SK-N-SH (cell line): ENCODE results near the gene TMCC3. TPM values are rescaled to one million over a fixed set of nuclear protein-coding genes. Genes with fewer than 3 reads are reported as not detected.

Experiments
- CTCF ChIA-PET: fragments of 300-600, 350-600 bp; formaldehyde crosslinking; extraction: SDS; loops from one replicate; lab custom pipeline; 2021; lab: Yijun Ruan, JAX
- POLR2A ChIA-PET: fragments of 350-600 bp; sonication (Branson Sonifier 250); formaldehyde crosslinking; extraction: SDS; loops from one replicate; lab custom pipeline; 2020; ENCODE audit warnings: antibody characterized with exemption, inconsistent platforms; lab: Yijun Ruan, JAX
- DNase-seq: peaks from one replicate; pipeline ENCODE4 v3.0.0; 2012
- H2AFZ ChIP-seq: fragments of 200-600 bp; sonication (generic); 2 replicates; pipeline ENCODE4 v1.8.1; 2016; ENCODE audit warnings: antibody characterized with exemption, mild to moderate bottlenecking, low read depth
- H3F3A ChIP-seq: fragments of 200-600 bp; sonication (generic); replicated peaks from 2 replicates; pipeline ENCODE3; 2016; ENCODE audit warnings: antibody characterized with exemption, mild to moderate bottlenecking; ENCODE audit not compliant: insufficient read depth
- H3K27ac ChIP-seq, 2 experiments: fragments of 200-500 bp in 1 of 2; fragments of 200-600 bp in 1 of 2; sonication (Bioruptor generic) in 1 of 2; sonication (generic), shearing (Covaris generic) in 1 of 2; 2 replicates each; pipeline versions ENCODE4 v1.5.1 to v1.6.1; 2014 to 2016; ENCODE audit warnings: low read depth in 2 of 2, inconsistent platforms in 1 of 2, low read length in 1 of 2, mild to moderate bottlenecking in 1 of 2, mixed read lengths in 1 of 2
- H3K27me3 ChIP-seq: fragments of 200-600 bp; sonication (generic), shearing (Covaris generic); 2 replicates; pipeline ENCODE4 v1.6.1; 2016; ENCODE audit warnings: mixed run types; ENCODE audit not compliant: insufficient read depth
- H3K36me3 ChIP-seq, 2 experiments: fragments of 200-500 bp in 1 of 2; fragments of 200-600 bp in 1 of 2; sonication (Bioruptor generic) in 1 of 2; sonication (generic) in 1 of 2; replicated peaks in 1 of 2; 2 replicates each; pipeline versions ENCODE3 to v1.5.1; 2014 to 2016; ENCODE audit warnings: low read length in 1 of 2, mild to moderate bottlenecking in 1 of 2; ENCODE audit not compliant: insufficient read depth in 2 of 2, control insufficient read depth in 1 of 2
- H3K4me1 ChIP-seq, 2 experiments: fragments of 200-500 bp in 1 of 2; fragments of 200-600 bp in 1 of 2; sonication (Bioruptor generic) in 1 of 2; sonication (generic), shearing (Covaris generic) in 1 of 2; 2 replicates each; pipeline versions ENCODE4 v1.5.1 to v1.6.1; 2014 to 2016; ENCODE audit warnings: low read depth in 1 of 2, low read length in 1 of 2, mixed run types in 1 of 2; ENCODE audit not compliant: insufficient read depth in 2 of 2, control insufficient read depth in 1 of 2
- H3K4me2 ChIP-seq: fragments of 200-600 bp; sonication (generic), shearing (Covaris generic); 2 replicates; pipeline ENCODE4 v1.6.1; 2017; ENCODE audit warnings: mixed run types
- H3K4me3 ChIP-seq, 2 experiments: fragments of 200-500 bp in 1 of 2; fragments of 200-600 bp in 1 of 2; sonication (Bioruptor generic) in 1 of 2; sonication (generic), shearing (Covaris generic) in 1 of 2; 2 replicates each; pipeline versions ENCODE4 v1.5.1 to v1.8.1; 2014 to 2016; ENCODE audit warnings: low read depth in 2 of 2, inconsistent platforms in 1 of 2, low read length in 1 of 2, mild to moderate bottlenecking in 1 of 2, mixed read lengths in 1 of 2, moderate library complexity in 1 of 2
- H3K79me2 ChIP-seq: fragments of 200-600 bp; sonication (generic); 2 replicates; pipeline ENCODE4 v1.8.1; 2017; ENCODE audit warnings: mild to moderate bottlenecking; ENCODE audit not compliant: insufficient read depth
- H3K9ac ChIP-seq: fragments of 200-600 bp; sonication (generic); 2 replicates; pipeline ENCODE4 v1.6.1; 2017; ENCODE audit warnings: mixed run types
- H3K9me2 ChIP-seq: fragments of 200-600 bp; sonication (generic); 2 replicates; pipeline ENCODE4 v1.6.1; 2017; ENCODE audit warnings: mixed run types
- H3K9me3 ChIP-seq: fragments of 200-600 bp; sonication (generic); 2 replicates; pipeline ENCODE4 v1.6.1; 2017; ENCODE audit warnings: mixed run types, mild to moderate bottlenecking, moderate library complexity
- H4K20me1 ChIP-seq: fragments of 200-600 bp; sonication (generic); 2 replicates; pipeline ENCODE4 v1.6.1; 2017; ENCODE audit warnings: mild to moderate bottlenecking, mixed run types; ENCODE audit not compliant: insufficient read depth
- CTCF ChIP-seq: fragments of 200-600 bp; sonication (generic); IDR thresholded peaks from 2 replicates; pipeline ENCODE4 v1.6.1; 2017; ENCODE audit warnings: antibody characterized with exemption, mild to moderate bottlenecking, moderate library complexity
- ELF1 ChIP-seq: IDR thresholded peaks from 2 replicates; pipeline ENCODE4 v1.4.0; 2012
- EP300 ChIP-seq, 2 experiments: IDR thresholded peaks; 2 replicates each; pipeline versions ENCODE4 v1.4.0 to v1.6.1; 2012; ENCODE audit warnings: borderline replicate concordance in 1 of 2, low read depth in 1 of 2, low read length in 1 of 2
- EZH2phosphoT487 ChIP-seq: fragments of 200-600 bp; sonication (generic); IDR thresholded peaks from 2 replicates; pipeline ENCODE4 v1.6.1; 2017; ENCODE audit warnings: low read depth, mixed run types, mild to moderate bottlenecking, antibody characterized with exemption, moderate library complexity, borderline replicate concordance
- FOSL2 ChIP-seq: IDR thresholded peaks from 2 replicates; pipeline ENCODE4 v1.4.0; 2012; ENCODE audit warnings: low read depth, mild to moderate bottlenecking, moderate library complexity, borderline replicate concordance
- GATA2 ChIP-seq: sonication (generic); formaldehyde crosslinking; IDR thresholded peaks from 2 replicates; pipeline ENCODE4 v1.5.0; 2020; ENCODE audit warnings: mild to moderate bottlenecking, missing genetic modification reagents
- MAX ChIP-seq: IDR thresholded peaks from 2 replicates; pipeline ENCODE4 v1.4.0; 2012; ENCODE audit warnings: low read depth
- MEF2A ChIP-seq: IDR thresholded peaks from 2 replicates; pipeline ENCODE4 v1.4.0; 2012; ENCODE audit warnings: low read depth, borderline replicate concordance
- MXI1 ChIP-seq: IDR thresholded peaks from 2 replicates; pipeline ENCODE4 v1.6.1; 2012; ENCODE audit warnings: mild to moderate bottlenecking, low read depth, low read length, improper control_type of control experiment
- NFIC ChIP-seq: IDR thresholded peaks from 2 replicates; pipeline ENCODE4 v1.4.0; 2012; ENCODE audit warnings: borderline replicate concordance
- NRF1 ChIP-seq: IDR thresholded peaks from 2 replicates; pipeline ENCODE4 v1.6.1; 2012; ENCODE audit warnings: low read depth, mild to moderate bottlenecking, low read length
- RCOR1 ChIP-seq: fragments of 150-350 bp; IDR thresholded peaks from 2 replicates; pipeline ENCODE4 v1.6.1; 2017; ENCODE audit warnings: antibody characterized with exemption, low read length
- REST ChIP-seq: IDR thresholded peaks from 2 replicates; pipeline ENCODE4 v1.6.1; 2012; ENCODE audit warnings: mild to moderate bottlenecking, low read depth, low read length, moderate library complexity
- SIN3A ChIP-seq: IDR thresholded peaks from 2 replicates; pipeline ENCODE4 v1.6.1; 2012; ENCODE audit warnings: low read depth, mild to moderate bottlenecking, low read length, moderate library complexity, borderline replicate concordance
- TAF1 ChIP-seq: IDR thresholded peaks from 2 replicates; pipeline ENCODE4 v1.6.1; 2012; ENCODE audit warnings: low read depth, mild to moderate bottlenecking, low read length, moderate library complexity, borderline replicate concordance
- WGBS: methylation state at CpG from one replicate; pipeline ENCODE4 v1.1.6; 2017; ENCODE audit warnings: low lambda C conversion rate; 5-methylcytosine and 5-hydroxymethylcytosine counted together
- polyA plus RNA-seq, 3 experiments: library from polyadenylated mRNA; depleted of rRNA; stranded (reverse); fragments of >200 nt; gene quantifications; 2 replicates each; pipeline ENCODE4 v1.2.3, GENCODE V29; 2012

The TMCC3 gene
- polyA plus RNA-seq, 1 of the 3 experiments (the other 2 are of a cell fraction): 0.53 TPM

- no peak for TF ChIP-seq REST
Observed at GRCh38 chr12:94567761-94568160, 82.6 kb downstream of the TMCC3 start (continued).

GRCh38 chr12:94566345-94566744, 84.0 kb downstream of the TMCC3 start:
- CTCF ChIA-PET: no interaction called here
- H3K4me3 ChIP-seq: no peak overlapping the region

GRCh38 chr12:94565683-94566082, 84.7 kb downstream of the TMCC3 start:
- Histone ChIP-seq H2AFZ (no peak overlapping the region), H3K9ac (no peak overlapping the region), H3K4me3 (no peak overlapping the region), H3K4me1 (peaks cover 0 to 10% of the 10 kb centered on the region in 2 experiments; a peak in 1 of 4 replicates), H3F3A (no peaks in the 10 kb centered on the region), H4K20me1 (no peaks in the 10 kb centered on the region), H3K27me3 (no peaks in the 10 kb centered on the region; the same call in 1 of the 2 replicates), H3K9me2 (no peaks in the 10 kb centered on the region), H3K79me2 (no peaks in the 10 kb centered on the region), H3K9me3 (no peaks in the 10 kb centered on the region), H3K27ac (no peak overlapping the region), H3K36me3 (no peaks in the 10 kb centered on the region), H3K4me2 (no peak overlapping the region)
- POLR2A ChIA-PET: interaction anchor here (0.6 kb wide), 1 partner anchor 483 kb away, joined by 3 read pairs; no protein-coding TSS in a partner anchor
- TF ChIP-seq RCOR1: no peak
- TF ChIP-seq MXI1: no peak
- TF ChIP-seq FOSL2: no peak
- no peak for TF ChIP-seq CTCF
- no peak for TF ChIP-seq TAF1
- TF ChIP-seq EP300 (IDR thresholded peaks at IDR 0.05; ENCODE audit: borderline replicate concordance in 1 of 2, low read depth in 1 of 2, low read length in 1 of 2): no peak
- no peak for TF ChIP-seq NRF1
- no peak for TF ChIP-seq NFIC
- no peak for TF ChIP-seq SIN3A
- no peak for TF ChIP-seq REST
- no peak for TF ChIP-seq MEF2A
- no peak for TF ChIP-seq EZH2phosphoT487
- no peak for TF ChIP-seq ELF1
- TF ChIP-seq GATA2 (CRISPR knock-in tag): no peak
- CTCF ChIA-PET: no interaction called here
- 92% methylated on average over 8 of the region's 8 CpGs for WGBS
- no peak for DNase-seq

More at GRCh38 chr12:94566345-94566744, 84.0 kb downstream of the TMCC3 start:
- Histone ChIP-seq H3K27ac (no peak overlapping the region), H3K27me3 (no peaks in the 10 kb centered on the region; the same call in 1 of the 2 replicates), H3K9me3 (no peaks in the 10 kb centered on the region), H2AFZ (no peak overlapping the region), H3K9me2 (no peaks in the 10 kb centered on the region), H4K20me1 (no peaks in the 10 kb centered on the region), H3K36me3 (no peaks in the 10 kb centered on the region), H3K4me2 (no peak overlapping the region), H3F3A (no peaks in the 10 kb centered on the region), H3K4me1 (peaks cover 0 to 10% of the 10 kb centered on the region in 2 experiments; a peak in 1 of 4 replicates), H3K9ac (no peak overlapping the region), H3K79me2 (no peaks in the 10 kb centered on the region)
- TF ChIP-seq ELF1 (no peak), MAX (no peak), MXI1 (no peak)
- POLR2A ChIA-PET: interaction anchor here (0.6 kb wide), 1 partner anchor 482 kb away, joined by 3 read pairs; no protein-coding TSS in a partner anchor
- WGBS: 74% methylated on average over 8 of the region's 8 CpGs
- no peak for DNase-seq
